Stimulated activated CD8-positive, alpha-beta memory T cell treated with anti-CD3 and anti-CD28 coated beads, Interleukin-7, amount 100 ng/mL, for 1 hour (primary cell): Measurements from ENCODE around the gene ALG8.
"Not testable (repeated sequence)": the region's sequence is repeated elsewhere in the genome, so short reads cannot be mapped to it uniquely, and the experiment has no call there.

Source experiments
- DNase-seq, 2 donors: peaks; one replicate each; pipeline ENCODE4 v3.0.0-alpha.2; 2020; ENCODE audit warnings: low read depth in 2 of 2

The ALG8 gene

GRCh38 chr11:78071717-78072116 is 67.7 kb downstream of the ALG8 start:
- DNase-seq = no peak

- no peak for DNase-seq
These were observed 68.8 kb downstream of the ALG8 start for GRCh38 chr11:78070621-78071020.

- DNase-seq = no peak
These were observed 70.0 kb downstream of the ALG8 start for GRCh38 chr11:78069465-78069864.

- DNase-seq = no peak
These were observed 71.7 kb downstream of the ALG8 start for GRCh38 chr11:78067704-78068103.

GRCh38 chr11:78066471-78066870 is 73.0 kb downstream of the ALG8 start:
- DNase-seq = no peak

GRCh38 chr11:78065203-78065602 is 74.2 kb downstream of the ALG8 start:
- DNase-seq = no peak

- no peak for DNase-seq
These were observed 75.8 kb downstream of the ALG8 start, which contains the start of gene THRSP for GRCh38 chr11:78063440-78064181. THRSP (plus strand) TSS chr11:78063861; CDS start chr11:78063882, 21 bp downstream.

- DNase-seq = no peak
These were observed 76.8 kb downstream of the ALG8 start for GRCh38 chr11:78062671-78063070.

- no peak for DNase-seq
These were observed 77.5 kb downstream of the ALG8 start for GRCh38 chr11:78061921-78062311.

GRCh38 chr11:78061088-78061920 is 78.1 kb downstream of the ALG8 start:
- DNase-seq = no peak

- no peak for DNase-seq
These were observed 78.9 kb downstream of the ALG8 start for GRCh38 chr11:78060533-78060932.

GRCh38 chr11:78059749-78060328 is 79.6 kb downstream of the ALG8 start:
- DNase-seq = not testable (repeated sequence)

GRCh38 chr11:78057462-78058055 is 81.9 kb downstream of the ALG8 start:
- no peak for DNase-seq

- DNase-seq = no peak
These were observed 83.3 kb downstream of the ALG8 start for GRCh38 chr11:78056093-78056492.

GRCh38 chr11:78054971-78055370 is 84.5 kb downstream of the ALG8 start:
- no peak for DNase-seq

- DNase-seq = no peak
These were observed 88.2 kb downstream of the ALG8 start for GRCh38 chr11:78050964-78051831.
